Activated gamma-delta T cell (primary cell): Measurements from ENCODE around the gene DIP2A.
"Not testable (repeated sequence)": the region's sequence is repeated elsewhere in the genome, so short reads cannot be mapped to it uniquely, and the experiment has no call there.

Source experiments
- DNase-seq: peaks from one replicate; lab custom pipeline; 2025; lab: John Stamatoyannopoulos, UW

The DIP2A gene

GRCh38 chr21:46555225-46555617 is 96.5 kb downstream of the DIP2A start:
- DNase-seq, result no peak

- DNase-seq, result no peak
These were observed 97.0 kb downstream of the DIP2A start for GRCh38 chr21:46555678-46556077.

GRCh38 chr21:46556802-46557201 is 98.1 kb downstream of the DIP2A start:
- DNase-seq, result no peak

DNA sequence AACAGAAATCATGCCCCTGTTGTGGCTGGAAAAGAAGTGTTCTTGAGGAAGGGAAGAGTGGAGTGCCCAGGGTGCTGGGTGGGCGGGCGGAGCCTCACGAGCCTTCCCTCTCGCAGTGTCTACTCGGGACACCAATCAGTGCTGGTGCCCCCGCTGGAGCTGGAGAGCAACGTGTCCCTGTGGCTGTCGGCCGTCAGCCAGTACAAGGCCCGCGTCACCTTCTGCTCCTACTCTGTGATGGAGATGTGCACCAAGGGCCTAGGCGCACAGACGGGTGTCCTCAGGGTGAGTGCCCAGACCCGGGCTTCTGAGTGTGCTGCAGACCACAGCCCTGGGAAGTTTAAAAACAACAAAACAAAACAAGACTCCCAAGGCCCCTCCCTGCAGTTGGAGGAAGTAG is 98.8 kb downstream of the DIP2A start:
- no peak for DNase-seq

GRCh38 chr21:46557919-46558392 is 99.3 kb downstream of the DIP2A start:
- DNase-seq, result no peak

DNA sequence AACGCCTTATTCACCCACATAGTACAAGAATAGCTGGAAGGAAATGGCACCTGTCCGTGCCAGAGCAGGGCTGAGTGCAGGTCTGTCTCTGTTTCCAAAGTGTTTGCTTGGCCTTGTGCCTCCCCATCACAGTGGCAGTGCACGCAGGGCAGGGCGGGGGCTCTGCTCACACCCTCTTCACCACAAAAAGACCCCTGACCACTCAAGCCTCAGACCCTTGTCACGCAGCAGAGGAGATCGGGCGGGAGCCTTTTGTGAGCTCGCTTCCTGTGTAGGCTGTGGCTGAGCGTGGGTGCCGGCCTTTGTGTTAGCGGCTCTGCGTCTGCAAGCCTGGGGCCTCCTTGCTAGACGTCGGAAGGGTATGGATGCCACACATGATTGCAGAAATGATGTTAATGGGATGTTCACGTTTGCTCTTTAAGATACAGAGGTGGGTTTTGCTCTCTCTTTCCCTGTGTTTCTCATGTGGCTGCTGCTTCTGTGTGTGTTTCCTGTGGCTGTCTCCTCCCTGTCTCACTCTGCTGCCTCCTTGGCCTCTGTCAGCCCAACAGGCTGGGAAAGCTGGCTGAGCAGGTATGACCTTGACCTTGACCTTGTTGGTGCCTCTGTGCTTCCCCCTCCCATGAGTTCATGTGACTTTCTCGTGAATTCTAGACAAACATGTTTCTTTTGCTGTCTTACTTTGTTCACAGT is 100.7 kb downstream of the DIP2A start:
- DNase-seq, result peak; percentile 47

GRCh38 chr21:46560568-46561444 is 102.1 kb downstream of the DIP2A start:
- DNase-seq, result no peak

DNA sequence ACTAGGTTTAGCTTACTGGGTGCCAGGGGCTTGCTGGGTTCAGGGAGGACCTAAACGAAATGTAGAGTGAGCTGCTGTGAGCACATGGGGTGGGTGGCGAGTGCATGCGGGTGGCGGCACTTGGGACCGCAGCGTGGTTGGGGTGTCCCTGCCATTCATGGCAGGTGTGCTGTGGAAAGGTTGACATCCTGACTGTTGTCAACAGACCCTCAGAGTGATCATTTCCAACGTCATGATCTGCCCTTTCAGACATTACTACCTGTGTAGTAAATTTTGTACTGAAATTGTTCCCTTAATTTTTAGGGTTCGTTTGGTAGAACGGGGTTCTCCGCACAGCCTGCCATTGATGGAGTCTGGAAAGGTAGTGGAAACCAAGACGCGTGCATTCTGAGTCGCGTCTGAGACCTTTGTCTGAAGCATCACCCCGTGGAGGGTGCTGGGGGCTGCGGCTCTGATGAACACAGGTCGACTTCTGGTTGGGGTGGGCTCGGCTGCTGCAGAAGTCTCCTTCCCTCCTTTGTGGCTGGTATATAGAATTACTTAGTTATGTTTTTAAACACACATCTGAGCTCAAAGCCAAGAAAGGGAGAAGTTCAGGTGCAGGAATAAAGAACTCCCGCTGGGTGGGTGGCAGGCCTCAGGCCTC is 102.9 kb downstream of the DIP2A start:
- DNase-seq, result no peak

DNA sequence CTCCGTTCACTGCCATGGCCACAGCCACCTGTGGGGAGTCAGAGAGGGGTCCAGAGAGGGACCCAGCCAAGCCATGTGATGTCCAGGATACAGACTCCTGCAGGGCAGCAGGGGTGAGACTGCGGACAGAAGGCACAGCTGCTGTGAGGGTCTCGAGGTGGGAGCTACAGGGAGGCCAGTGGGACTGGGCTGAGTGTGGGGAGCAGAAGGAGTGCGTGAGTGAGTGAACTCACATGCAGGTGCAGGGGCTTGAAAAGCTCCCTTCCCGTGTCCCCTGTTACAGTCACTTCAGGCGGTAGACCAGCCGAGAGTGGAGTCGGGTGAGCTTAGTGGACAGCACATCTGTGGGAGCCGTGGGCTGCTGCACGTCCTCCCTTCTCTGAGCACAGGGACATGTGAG is 103.8 kb downstream of the DIP2A start:
- no peak for DNase-seq

- no peak for DNase-seq
These were observed 104.4 kb downstream of the DIP2A start for GRCh38 chr21:46562964-46563607.

GRCh38 chr21:46564391-46564790 is 105.7 kb downstream of the DIP2A start:
- DNase-seq, result no peak

GRCh38 chr21:46567348-46567747 is 108.7 kb downstream of the DIP2A start:
- no peak for DNase-seq

DNA sequence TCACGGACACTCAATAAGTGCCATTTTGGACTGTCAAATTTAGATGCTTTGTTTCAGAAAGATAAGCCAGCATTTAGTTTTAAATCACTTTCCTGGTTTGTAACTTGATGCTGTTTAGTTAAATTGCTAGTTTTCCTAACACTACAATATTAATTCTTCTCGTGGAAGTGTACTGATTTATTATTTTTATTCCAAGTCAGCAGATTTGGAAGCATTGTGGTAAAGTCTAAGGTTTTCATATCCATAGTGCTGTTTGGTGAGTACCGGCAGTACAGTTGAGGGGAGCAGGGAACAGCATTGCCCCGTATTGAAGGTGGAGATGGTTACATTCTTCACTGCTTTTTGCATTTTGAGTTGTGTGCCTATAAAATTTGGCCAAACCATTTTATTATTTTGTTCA is 109.9 kb downstream of the DIP2A start:
- no peak for DNase-seq

DNA sequence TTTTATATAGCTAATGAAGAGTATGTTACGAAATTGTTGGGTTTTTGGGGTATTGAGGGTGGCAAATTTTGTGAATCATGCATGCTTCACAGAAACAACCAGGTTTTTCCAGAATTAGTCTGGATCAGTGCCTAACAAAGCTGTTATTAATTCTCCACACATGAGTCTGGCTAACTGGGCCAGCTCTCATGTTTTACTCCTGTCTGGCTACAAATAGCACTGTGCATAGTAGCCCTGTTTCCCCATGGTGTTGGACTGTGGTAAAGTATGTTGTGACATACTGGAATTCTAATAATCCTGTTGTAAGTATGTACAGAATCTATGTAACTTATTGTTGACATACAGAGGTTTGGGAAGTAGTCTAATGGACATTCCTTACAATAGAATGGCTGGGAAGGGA is 110.4 kb downstream of the DIP2A start:
- DNase-seq, result no peak

DNA sequence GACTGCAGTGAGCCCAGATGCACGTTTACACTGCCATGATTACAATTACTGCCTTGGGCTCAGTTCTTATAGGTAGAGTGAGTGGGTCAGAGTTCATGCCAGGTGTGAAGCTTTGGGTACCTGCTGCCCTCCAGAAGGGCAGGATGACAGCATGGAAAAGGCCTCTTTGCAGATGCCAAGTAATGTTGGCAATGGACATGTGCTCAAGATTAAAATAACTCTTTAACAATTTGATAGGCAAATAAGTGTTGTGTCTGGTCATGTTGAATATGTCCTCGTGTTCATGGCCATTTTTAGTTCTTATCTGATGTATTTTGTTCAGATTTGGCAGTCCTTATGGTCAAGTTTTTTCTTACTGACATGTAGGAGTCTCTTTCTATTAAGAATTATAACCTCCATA is 111.4 kb downstream of the DIP2A start:
- DNase-seq, result no peak

DNA sequence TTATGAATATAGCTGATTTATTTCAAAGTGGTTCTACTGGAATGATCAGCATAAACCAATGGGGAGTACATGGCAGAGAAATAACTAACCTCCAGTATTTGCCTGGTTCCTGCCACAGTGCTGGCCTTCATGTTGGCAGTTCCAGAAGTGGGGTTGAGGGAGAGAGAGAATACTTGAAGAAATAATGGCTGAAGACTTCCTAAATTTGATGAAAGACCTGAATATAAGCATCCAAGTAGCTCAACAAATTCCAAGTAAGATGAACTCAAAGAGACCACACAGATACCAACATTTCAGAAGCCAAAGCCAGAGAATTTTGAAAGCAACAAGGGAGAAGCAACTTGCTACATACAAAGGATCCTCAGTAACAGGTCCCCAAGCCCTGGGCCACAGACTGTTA is 111.9 kb downstream of the DIP2A start:
- DNase-seq, result no peak

DNA sequence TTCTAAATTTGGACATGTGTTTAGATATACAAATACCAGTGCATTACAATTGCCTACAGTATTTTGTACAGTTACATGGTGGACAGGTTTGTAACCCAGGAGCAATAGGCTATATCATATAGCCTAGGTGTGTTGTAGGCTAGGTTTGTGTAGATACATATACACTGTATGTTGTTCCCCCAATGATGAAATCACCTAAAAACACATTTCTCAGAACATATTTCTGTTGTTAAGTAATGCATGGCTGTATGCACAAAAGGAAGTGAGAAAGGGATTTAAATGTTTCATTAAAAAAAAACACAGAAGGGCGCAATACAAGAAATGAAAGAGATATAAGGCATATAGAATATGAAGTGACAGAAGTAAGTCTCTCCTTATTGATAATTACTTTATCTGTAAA is 114.2 kb downstream of the DIP2A start:
- no peak for DNase-seq

DNA sequence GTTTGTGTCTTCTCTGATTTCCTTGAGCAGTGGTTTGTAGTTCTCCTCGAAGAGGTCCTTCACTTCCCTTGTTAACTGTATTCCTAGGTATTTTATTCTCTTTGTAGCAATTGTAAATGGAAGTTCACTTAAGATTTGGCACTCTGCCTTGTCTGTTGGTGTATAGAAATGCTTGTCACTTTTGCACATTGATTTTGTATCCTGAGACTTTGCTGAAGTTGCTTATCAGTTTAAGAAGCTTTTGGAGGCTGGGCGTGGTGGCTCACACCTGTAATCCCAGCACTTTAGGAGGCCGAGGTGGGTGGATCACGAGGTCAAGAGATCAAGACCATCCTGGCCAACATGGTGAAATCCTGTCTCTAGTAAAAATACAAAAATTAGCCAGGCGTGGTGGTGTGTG is 119.1 kb downstream of the DIP2A start:
- not testable (repeated sequence) for DNase-seq

DNA sequence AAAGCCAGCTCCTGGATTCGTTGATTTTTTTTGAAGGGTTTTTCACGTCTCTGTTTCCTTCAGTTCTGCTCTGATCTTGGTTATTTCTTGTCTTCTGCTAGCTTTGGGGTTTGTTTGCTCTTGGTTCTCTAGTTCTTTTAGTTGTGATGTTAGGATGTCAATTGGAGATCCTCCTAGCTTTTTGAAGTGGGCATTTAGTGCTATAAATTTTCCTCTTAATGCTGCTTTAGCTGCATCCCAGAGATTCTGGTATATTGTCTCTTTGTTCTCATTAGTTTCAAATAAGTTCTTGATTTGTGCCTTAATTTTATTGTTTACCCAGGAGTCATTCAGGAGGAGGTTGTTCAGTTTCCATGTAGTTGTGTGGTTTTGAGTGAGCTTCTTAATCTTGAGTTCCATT is 120.7 kb downstream of the DIP2A start:
- not testable (repeated sequence) for DNase-seq

DNA sequence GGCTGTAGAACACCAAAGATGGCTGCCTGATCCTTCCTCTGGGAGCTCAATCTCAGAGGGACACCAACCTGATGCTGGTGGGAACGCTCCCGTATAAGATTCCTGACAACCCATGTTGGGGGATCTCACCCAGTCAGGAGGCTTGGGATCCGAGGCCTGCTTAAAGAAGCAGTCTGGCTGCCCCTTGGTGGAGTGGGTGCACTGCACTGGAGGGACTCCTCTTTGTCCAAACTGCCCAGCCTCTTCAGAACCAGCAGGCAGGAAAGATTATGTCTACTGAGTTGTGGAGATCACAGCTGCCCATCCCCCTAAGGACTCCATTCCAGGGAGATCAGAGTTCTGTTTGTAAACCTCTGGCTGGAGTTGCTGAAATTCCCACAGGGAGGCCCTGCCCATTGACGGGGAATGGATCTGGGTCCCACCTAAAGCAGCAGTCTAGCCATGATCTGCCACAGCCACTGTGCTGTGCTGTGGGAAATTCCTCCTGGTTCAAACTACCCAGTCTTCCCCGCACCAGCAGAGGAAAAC is 123.2 kb downstream of the DIP2A start:
- no peak for DNase-seq

DNA sequence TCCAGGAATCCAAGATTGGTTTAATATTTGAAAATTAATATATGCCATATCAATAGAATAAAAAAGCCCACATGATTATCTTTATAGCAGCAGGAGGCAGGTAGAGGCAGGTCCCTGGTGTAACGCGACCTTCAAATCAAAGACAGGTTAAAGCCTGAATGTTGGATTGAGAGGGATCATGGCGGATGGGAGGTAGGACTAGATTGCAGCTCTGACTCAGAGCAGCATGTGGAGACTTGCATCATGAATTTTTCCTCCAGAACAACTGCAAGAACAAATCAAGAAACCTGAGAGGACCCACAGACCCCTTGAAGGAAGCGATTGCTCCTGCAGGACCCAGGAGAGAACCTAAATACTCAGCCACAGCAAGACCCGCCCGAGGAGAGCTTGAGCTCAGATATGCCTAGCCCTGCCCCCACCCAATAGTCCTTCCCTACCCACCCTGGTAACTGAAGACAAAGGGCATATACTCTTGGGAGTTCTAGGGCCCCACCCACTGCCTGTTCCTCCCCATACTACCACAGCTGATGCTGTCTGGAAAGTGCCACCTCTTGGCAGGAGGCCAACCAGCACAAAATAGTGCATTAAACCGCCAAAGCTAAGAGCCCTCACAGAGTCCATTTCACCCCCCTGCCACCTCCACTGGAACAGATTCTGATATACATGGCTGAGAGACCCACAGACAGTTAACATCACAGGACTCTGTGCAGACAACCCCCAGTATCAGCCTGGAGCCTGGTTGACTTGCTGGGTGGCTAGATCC is 126.7 kb downstream of the DIP2A start:
- no peak for DNase-seq
